GM23248 (cell line): Measurements from ENCODE around the gene CARMIL1. TPM values are rescaled to one million over a fixed set of nuclear protein-coding genes. Genes with fewer than 3 reads are reported as not detected.

ENCODE experiments used
- DNase-seq: peaks from one replicate; pipeline ENCODE4 v3.0.0-alpha.2; 2015
- H2AFZ ChIP-seq: fragments of 200-600 bp; sonication (generic); 2 replicates; pipeline ENCODE4 v1.6.1; 2016; ENCODE audit warnings: antibody characterized with exemption
- H3F3A ChIP-seq: fragments of 200-600 bp; sonication (generic); 2 replicates; pipeline ENCODE4 v1.6.1; 2016; ENCODE audit warnings: mild to moderate bottlenecking, antibody characterized with exemption, mixed run types; ENCODE audit not compliant: insufficient read depth
- H3K27ac ChIP-seq: fragments of 200-600 bp; sonication (generic); 2 replicates; pipeline ENCODE4 v1.5.1; 2016; ENCODE audit warnings: mild to moderate bottlenecking
- H3K27me3 ChIP-seq: fragments of 200-600 bp; sonication (generic); replicated peaks from 2 replicates; pipeline ENCODE4 v1.6.1; 2016; ENCODE audit warnings: mild to moderate bottlenecking; ENCODE audit not compliant: insufficient read depth
- H3K36me3 ChIP-seq: fragments of 200-600 bp; sonication (generic); 2 replicates; pipeline ENCODE4 v1.6.1; 2016; ENCODE audit warnings: low read depth, mild to moderate bottlenecking
- H3K4me1 ChIP-seq: fragments of 200-600 bp; sonication (generic); 2 replicates; pipeline ENCODE4 v1.6.1; 2016; ENCODE audit warnings: mild to moderate bottlenecking; ENCODE audit not compliant: insufficient read depth
- H3K4me2 ChIP-seq: fragments of 200-600 bp; sonication (generic); one replicate; pipeline ENCODE4 v1.6.1; 2016; ENCODE audit warnings: mild to moderate bottlenecking; ENCODE audit not compliant: unreplicated experiment
- H3K4me3 ChIP-seq: fragments of 200-600 bp; sonication (generic); 2 replicates; pipeline ENCODE4 v1.5.1; 2016; ENCODE audit warnings: mild to moderate bottlenecking
- H3K79me2 ChIP-seq: fragments of 200-600 bp; sonication (generic); 2 replicates; pipeline ENCODE4 v1.6.1; 2016; ENCODE audit warnings: mild to moderate bottlenecking; ENCODE audit not compliant: insufficient read depth
- H3K9ac ChIP-seq: fragments of 200-600 bp; sonication (generic); 2 replicates; pipeline ENCODE4 v1.6.1; 2016; ENCODE audit warnings: mild to moderate bottlenecking
- H3K9me2 ChIP-seq: fragments of 200-600 bp; sonication (generic); 2 replicates; pipeline ENCODE4 v1.6.1; 2016; ENCODE audit warnings: mixed run types, mild to moderate bottlenecking, moderate library complexity; ENCODE audit not compliant: insufficient read depth
- H3K9me3 ChIP-seq: fragments of 200-600 bp; sonication (generic); one replicate; pipeline ENCODE4 v1.6.1; 2017; ENCODE audit warnings: low read depth
- H4K20me1 ChIP-seq: fragments of 200-600 bp; sonication (generic); 2 replicates; pipeline ENCODE4 v1.6.0; 2016; ENCODE audit not compliant: insufficient read depth
- EZH2 ChIP-seq: fragments of 200-600 bp; sonication (generic); IDR thresholded peaks from 2 replicates; pipeline ENCODE4 v1.6.1; 2018; ENCODE audit warnings: antibody characterized with exemption, mild to moderate bottlenecking; ENCODE audit not compliant: insufficient read depth, poor library complexity, severe bottlenecking
- EZH2phosphoT487 ChIP-seq: fragments of 200-600 bp; sonication (generic); IDR thresholded peaks from 2 replicates; pipeline ENCODE4 v1.6.1; 2018; ENCODE audit warnings: antibody characterized with exemption, moderate library complexity, mild to moderate bottlenecking, low read depth; ENCODE audit not compliant: insufficient read depth
- WGBS, 2 experiments: methylation state at CpG; one replicate each; pipeline ENCODE4 v1.1.6; 2015 to 2017; ENCODE audit warnings: low lambda C conversion rate in 2 of 2, low coverage in 1 of 2; ENCODE audit errors: missing lambda C conversion rate in 2 of 2; 5-methylcytosine and 5-hydroxymethylcytosine counted together
- in situ Hi-C: fragments of 300-500 bp; cut with MboI; formaldehyde crosslinking; loops from 2 replicates; pipeline ENCODE4 v1.15.0; 2020
- polyA plus RNA-seq: library from polyadenylated mRNA; unstranded; fragments of >200 nt; fragmentation: Nextera tagmentation; extraction: Ambion mirVana; gene quantifications from 2 replicates; pipeline ENCODE4 v1.2.1, GENCODE V29; 2016
- total RNA-seq: library from RNA; depleted of rRNA; stranded (reverse); fragments of >200 nt; shearing (Covaris generic); gene quantifications from 2 replicates; pipeline ENCODE4 v1.2.3, GENCODE V29; 2014

CARMIL1 gene
- total and polyA plus RNA-seq, 2 experiments from 2014 or later, result 10.9 to 11.0 TPM

- H3K9me2 ChIP-seq, result no peaks in the 10 kb centered on the region
- H3K9me3 ChIP-seq, result no peaks in the 10 kb centered on the region
- no peak overlapping the region for H3K4me2 ChIP-seq
- TF ChIP-seq EZH2 (no peak), EZH2phosphoT487 (no peak)
- H3K4me3 ChIP-seq, result no peak overlapping the region
- no peaks in the 10 kb centered on the region for H3K27me3 ChIP-seq
- in situ Hi-C loops, result no loop called here
- H3K27ac ChIP-seq, result no peak overlapping the region
- no peaks in the 10 kb centered on the region for H4K20me1 ChIP-seq
- no peak overlapping the region for H2AFZ ChIP-seq
- no peak overlapping the region for H3K9ac ChIP-seq
- no peak for DNase-seq
- no peaks in the 10 kb centered on the region for H3K4me1 ChIP-seq
- H3F3A ChIP-seq, result no peaks in the 10 kb centered on the region
- no peaks in the 10 kb centered on the region for H3K36me3 ChIP-seq
- H3K79me2 ChIP-seq, result no peaks in the 10 kb centered on the region; the same call in 1 of the 2 replicates
- 36 to 38% methylated on average over 1 of the region's 1 CpG for WGBS, 2 experiments
Measured at GRCh38 chr6:25414168-25414567, 135.0 kb downstream of the CARMIL1 start.

- no peak overlapping the region for H3K27ac ChIP-seq
Measured at GRCh38 chr6:25414755-25415154, 135.6 kb downstream of the CARMIL1 start.

GRCh38 chr6:25415274-25415673, 136.1 kb downstream of the CARMIL1 start:
- Histone ChIP-seq H3K9ac (no peak overlapping the region), H3K9me2 (no peaks in the 10 kb centered on the region), H4K20me1 (no peaks in the 10 kb centered on the region), H3K4me3 (no peak overlapping the region), H2AFZ (no peak overlapping the region), H3K27ac (no peak overlapping the region), H3K9me3 (no peaks in the 10 kb centered on the region), H3K27me3 (no peaks in the 10 kb centered on the region), H3K36me3 (no peaks in the 10 kb centered on the region), H3K4me1 (no peaks in the 10 kb centered on the region), H3F3A (no peaks in the 10 kb centered on the region), H3K4me2 (no peak overlapping the region), H3K79me2 (no peaks in the 10 kb centered on the region; the same call in 1 of the 2 replicates)
- DNase-seq, result no peak
- TF ChIP-seq EZH2, result no peak
- no peak for TF ChIP-seq EZH2phosphoT487
- 29 to 41% methylated on average over 2 of the region's 2 CpGs for WGBS, 2 experiments
- in situ Hi-C loops, result no loop called here

More at GRCh38 chr6:25414755-25415154, 135.6 kb downstream of the CARMIL1 start:
- H3K4me2 ChIP-seq, result no peak overlapping the region
- H3K36me3 ChIP-seq, result no peaks in the 10 kb centered on the region
- no peaks in the 10 kb centered on the region for H3K27me3 ChIP-seq
- H3K9ac ChIP-seq, result no peak overlapping the region
- H2AFZ ChIP-seq, result no peak overlapping the region
- no peak for DNase-seq
- no peak overlapping the region for H3K4me3 ChIP-seq
- no peaks in the 10 kb centered on the region for H4K20me1 ChIP-seq
- no peak for TF ChIP-seq EZH2phosphoT487
- no peak for TF ChIP-seq EZH2
- no peaks in the 10 kb centered on the region for H3K4me1 ChIP-seq
- no peaks in the 10 kb centered on the region; the same call in 1 of the 2 replicates for H3K79me2 ChIP-seq
- no peaks in the 10 kb centered on the region for H3K9me2 ChIP-seq
- no peaks in the 10 kb centered on the region for H3K9me3 ChIP-seq
- H3F3A ChIP-seq, result no peaks in the 10 kb centered on the region
- in situ Hi-C loops, result no loop called here

DNA sequence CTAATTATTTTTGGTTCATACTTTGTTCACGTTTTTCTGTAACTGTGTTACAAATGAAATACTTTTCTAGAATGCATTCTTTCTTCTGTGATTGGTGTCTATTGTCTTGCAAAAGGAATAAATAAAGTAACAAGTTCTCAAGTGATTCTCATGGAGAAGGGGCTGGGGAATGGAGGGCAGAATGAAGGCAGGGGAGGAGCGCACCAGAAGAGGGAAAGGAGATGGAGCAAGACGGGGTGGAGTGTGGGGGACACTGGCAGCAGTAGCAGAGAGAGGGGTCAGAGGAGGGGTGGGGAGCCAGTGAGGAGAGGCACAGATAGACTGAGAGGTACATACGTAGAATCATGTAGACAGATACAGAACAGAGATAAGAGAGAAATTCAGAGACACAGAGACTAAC, 136.5 kb downstream of the CARMIL1 start:
- 56 to 59% methylated on average over 4 of the region's 4 CpGs for WGBS, 2 experiments

DNA sequence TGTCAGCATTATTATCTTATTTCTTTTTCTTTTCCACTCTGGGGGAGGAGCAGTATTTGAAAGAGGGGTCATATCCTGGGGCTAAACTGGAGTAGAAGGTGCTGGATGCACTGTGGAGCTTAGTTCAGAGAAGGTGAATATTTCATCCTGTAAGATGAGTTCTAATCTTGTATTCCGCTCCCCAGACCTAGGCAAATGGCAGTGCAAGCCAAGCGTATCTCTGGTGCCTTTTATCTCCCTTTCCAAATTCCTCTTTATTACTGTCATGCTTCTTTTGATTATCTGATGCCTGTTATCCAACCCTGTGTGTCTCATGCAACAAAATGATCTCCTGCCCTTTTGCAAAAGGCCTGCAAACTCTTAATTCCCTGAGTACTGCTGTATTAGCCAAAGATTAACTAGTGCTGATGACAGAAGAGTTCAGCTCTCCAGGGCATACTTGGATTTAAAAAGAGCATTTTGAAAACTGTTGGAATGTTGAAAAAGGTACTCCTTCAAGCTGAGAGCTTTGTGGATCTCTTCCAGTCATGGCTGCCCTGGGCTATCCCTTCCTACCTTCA, 138.0 kb downstream of the CARMIL1 start:
- TF ChIP-seq EZH2phosphoT487, result no peak
- in situ Hi-C loops, result no loop called here
- Histone ChIP-seq H3K9me2 (no peaks in the 10 kb centered on the region), H3K9me3 (no peaks in the 10 kb centered on the region), H3F3A (no peaks in the 10 kb centered on the region), H3K27me3 (no peaks in the 10 kb centered on the region), H3K9ac (no peak overlapping the region), H3K4me3 (no peak overlapping the region), H3K27ac (no peak overlapping the region), H3K79me2 (no peaks in the 10 kb centered on the region; the same call in 1 of the 2 replicates), H3K4me2 (no peak overlapping the region), H3K36me3 (no peaks in the 10 kb centered on the region), H2AFZ (no peak overlapping the region), H3K4me1 (no peaks in the 10 kb centered on the region), H4K20me1 (no peaks in the 10 kb centered on the region)
- no peak for DNase-seq
- WGBS, 2 experiments, result 69 to 74% methylated on average over 2 of the region's 2 CpGs

More for the DNA sequence above, 136.5 kb downstream of the CARMIL1 start:
- Histone ChIP-seq H4K20me1 (no peaks in the 10 kb centered on the region), H3F3A (no peaks in the 10 kb centered on the region), H2AFZ (no peak overlapping the region), H3K9me3 (no peaks in the 10 kb centered on the region), H3K4me1 (no peaks in the 10 kb centered on the region), H3K36me3 (no peaks in the 10 kb centered on the region), H3K4me3 (no peak overlapping the region), H3K9ac (no peak overlapping the region), H3K27me3 (no peaks in the 10 kb centered on the region), H3K79me2 (no peaks in the 10 kb centered on the region; the same call in 1 of the 2 replicates), H3K27ac (no peak overlapping the region), H3K4me2 (no peak overlapping the region), H3K9me2 (no peaks in the 10 kb centered on the region)
- no peak for TF ChIP-seq EZH2
- TF ChIP-seq EZH2phosphoT487, result no peak
- DNase-seq, result no peak
- in situ Hi-C loops, result no loop called here
